ENCODE measurements around the gene SPDYE16.
"Not testable (repeated sequence)": the region's sequence is repeated elsewhere in the genome, so short reads cannot be mapped to it uniquely, and the experiment has no call there.

GRCh38 chr7:76582848-76583631 lies 39.9 kb upstream of the SPDYE16 start:
- TF ChIP-seq CTCF, POLR2A (IDR thresholded peaks at IDR 0.05): not testable (repeated sequence)
